Immature natural killer cell (primary cell): Measurements from ENCODE around the gene CCDC71L. TPM values are rescaled to one million over a fixed set of nuclear protein-coding genes. Genes with fewer than 3 reads are reported as not detected.

ENCODE experiments used
- DNase-seq, 3 donors: peaks; one replicate each; pipeline ENCODE4 v3.0.0; 2022; ENCODE audit warnings: mixed read lengths in 1 of 3
- H3K27ac Mint-ChIP-seq, 6 donors: one replicate each; pipeline ENCODE4 v1.8.0; 2020; ENCODE audit warnings: mixed read lengths in 6 of 6, mild to moderate bottlenecking in 5 of 6, inconsistent platforms in 4 of 6, moderate library complexity in 3 of 6
- H3K27me3 Mint-ChIP-seq, 3 donors: one replicate each; pipeline ENCODE4 v1.8.0; 2020 to 2021; ENCODE audit warnings: low read depth in 3 of 3, mild to moderate bottlenecking in 3 of 3, mixed read lengths in 3 of 3, moderate library complexity in 3 of 3, inconsistent platforms in 1 of 3
- H3K36me3 Mint-ChIP-seq, 3 donors: one replicate each; pipeline ENCODE4 v1.8.0; 2020; ENCODE audit warnings: mixed read lengths in 3 of 3, inconsistent platforms in 2 of 3, mild to moderate bottlenecking in 2 of 3
- H3K4me1 Mint-ChIP-seq, 2 donors: one replicate each; pipeline ENCODE4 v1.8.0; 2020; ENCODE audit warnings: inconsistent platforms in 2 of 2, mild to moderate bottlenecking in 2 of 2, mixed read lengths in 2 of 2, moderate library complexity in 1 of 2
- H3K4me3 Mint-ChIP-seq, 5 donors: one replicate each; pipeline ENCODE4 v1.8.0; 2020; ENCODE audit warnings: mild to moderate bottlenecking in 5 of 5, mixed read lengths in 5 of 5, inconsistent platforms in 3 of 5, moderate library complexity in 3 of 5
- H3K9me3 Mint-ChIP-seq, 6 donors: one replicate each; pipeline ENCODE4 v1.8.0; 2020; ENCODE audit warnings: mild to moderate bottlenecking in 6 of 6, mixed read lengths in 6 of 6, inconsistent platforms in 4 of 6, moderate library complexity in 3 of 6
- polyA plus RNA-seq, 3 donors: library from polyadenylated mRNA; unstranded; fragments of 300-500 nt; fragmentation: Illumina TruSeq; gene quantifications; one replicate each; pipeline ENCODE4 v1.2.3, GENCODE V29; 2021

CCDC71L gene
- polyA plus RNA-seq, 3 donors from 2014 or later = 2.0 to 5.4 (median 4.6) TPM

DNA sequence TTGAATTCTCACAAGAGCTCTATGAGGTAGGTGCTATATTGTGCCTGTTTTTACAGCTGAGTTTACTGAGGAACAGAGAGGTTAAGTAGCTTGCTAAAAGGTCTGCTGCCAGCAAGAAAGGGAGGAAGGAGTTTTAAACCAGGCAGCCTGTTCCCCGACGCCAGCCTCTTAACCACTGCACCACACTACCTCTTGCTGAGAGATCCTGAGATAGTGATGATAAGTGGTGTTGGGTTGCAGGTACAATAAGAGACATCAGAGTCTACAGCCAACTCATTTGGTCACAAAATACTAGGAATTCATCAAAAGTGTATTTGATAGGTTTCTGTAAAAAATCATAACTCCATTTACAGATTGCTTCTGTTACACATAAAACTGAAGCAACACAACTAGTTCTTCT is 8.0 kb downstream of the CCDC71L start:
- no peak for DNase-seq
- Mint-ChIP-seq H3K4me3 (no peak overlapping the region), H3K27ac (no peak overlapping the region), H3K9me3 (peaks cover 0 to 2% (median 0%) of the 10 kb centered on the region in 6 donors), H3K4me1 (peaks cover 5 to 11% of the 10 kb centered on the region in 2 donors), H3K36me3 (no peaks in the 10 kb centered on the region), H3K27me3 (peaks cover 2 to 9% (median 2%) of the 10 kb centered on the region in 3 donors)

DNA sequence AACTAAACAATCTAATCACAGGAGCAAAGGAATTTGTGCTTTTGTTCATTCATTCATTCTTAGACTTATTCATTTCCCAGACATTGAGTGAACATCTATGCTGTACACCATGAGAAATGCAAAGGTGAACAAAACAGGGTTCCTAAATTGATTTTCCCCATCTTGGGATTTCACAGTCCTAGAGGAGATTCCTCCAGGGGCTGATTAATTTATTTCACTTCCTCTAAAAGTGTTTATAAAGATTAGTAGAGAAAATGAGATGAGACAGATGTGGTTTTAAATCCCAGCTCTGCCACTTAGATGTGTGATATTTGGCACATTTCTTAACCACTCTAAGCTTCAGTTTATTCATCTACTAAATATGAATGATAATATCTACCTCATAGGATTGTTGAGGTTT is 8.9 kb downstream of the CCDC71L start:
- Mint-ChIP-seq H3K9me3 (peaks cover 0 to 2% (median 0%) of the 10 kb centered on the region in 6 donors), H3K36me3 (no peaks in the 10 kb centered on the region), H3K27me3 (peaks cover 2 to 9% (median 2%) of the 10 kb centered on the region in 3 donors), H3K4me3 (no peak overlapping the region), H3K27ac (no peak overlapping the region), H3K4me1 (peaks cover 2 to 3% of the 10 kb centered on the region in 2 donors)
- no peak for DNase-seq

DNA sequence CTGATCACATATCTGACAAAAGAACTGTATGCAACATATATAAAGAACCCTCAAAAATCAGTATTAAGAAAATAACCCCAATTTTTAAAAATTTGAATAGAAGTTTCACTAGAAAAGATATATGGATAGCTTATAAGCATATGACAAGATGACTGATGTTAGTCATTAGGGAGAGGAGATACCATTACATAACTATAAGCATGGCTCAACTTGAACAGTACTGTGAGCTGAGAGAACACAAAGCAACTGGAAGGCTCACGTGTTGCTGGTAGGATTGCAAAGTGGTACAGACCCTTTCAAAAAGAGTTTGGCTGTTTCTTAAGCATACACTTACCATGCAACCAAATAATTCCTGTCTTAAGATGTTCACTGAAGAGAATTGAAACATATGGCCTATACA is 14.7 kb downstream of the CCDC71L start:
- Mint-ChIP-seq H3K36me3 (no peaks in the 10 kb centered on the region), H3K9me3 (peaks cover 0 to 2% (median 0%) of the 10 kb centered on the region in 6 donors), H3K4me1 (no peaks in the 10 kb centered on the region), H3K27ac (no peak overlapping the region), H3K27me3 (peaks cover 0 to 3% (median 2%) of the 10 kb centered on the region in 3 donors), H3K4me3 (no peak overlapping the region)
- no peak for DNase-seq

DNA sequence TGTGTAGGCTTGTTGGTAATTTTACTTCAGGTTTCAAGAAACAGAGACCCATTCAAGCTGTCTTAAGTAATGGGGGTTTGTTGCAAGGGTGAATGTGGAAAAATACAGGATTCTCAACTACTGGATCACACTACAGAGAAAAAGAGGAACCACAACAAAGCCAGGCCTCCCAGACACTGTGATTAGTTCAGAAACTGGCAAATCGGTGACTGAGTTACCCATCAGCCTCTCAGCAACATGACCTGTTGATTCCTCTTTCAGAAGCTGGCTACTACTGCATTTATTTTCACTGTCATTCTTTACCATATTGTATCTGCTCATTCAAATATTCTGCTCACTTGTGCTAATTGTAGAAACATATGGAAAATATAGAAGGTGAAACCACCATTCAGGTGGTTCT is 16.0 kb downstream of the CCDC71L start:
- no peak for DNase-seq
- Mint-ChIP-seq H3K27ac (no peak overlapping the region), H3K4me1 (no peaks in the 10 kb centered on the region), H3K9me3 (peaks cover 0 to 2% (median 0%) of the 10 kb centered on the region in 6 donors), H3K4me3 (no peak overlapping the region), H3K36me3 (no peaks in the 10 kb centered on the region), H3K27me3 (peaks cover 0 to 3% (median 2%) of the 10 kb centered on the region in 3 donors)

DNA sequence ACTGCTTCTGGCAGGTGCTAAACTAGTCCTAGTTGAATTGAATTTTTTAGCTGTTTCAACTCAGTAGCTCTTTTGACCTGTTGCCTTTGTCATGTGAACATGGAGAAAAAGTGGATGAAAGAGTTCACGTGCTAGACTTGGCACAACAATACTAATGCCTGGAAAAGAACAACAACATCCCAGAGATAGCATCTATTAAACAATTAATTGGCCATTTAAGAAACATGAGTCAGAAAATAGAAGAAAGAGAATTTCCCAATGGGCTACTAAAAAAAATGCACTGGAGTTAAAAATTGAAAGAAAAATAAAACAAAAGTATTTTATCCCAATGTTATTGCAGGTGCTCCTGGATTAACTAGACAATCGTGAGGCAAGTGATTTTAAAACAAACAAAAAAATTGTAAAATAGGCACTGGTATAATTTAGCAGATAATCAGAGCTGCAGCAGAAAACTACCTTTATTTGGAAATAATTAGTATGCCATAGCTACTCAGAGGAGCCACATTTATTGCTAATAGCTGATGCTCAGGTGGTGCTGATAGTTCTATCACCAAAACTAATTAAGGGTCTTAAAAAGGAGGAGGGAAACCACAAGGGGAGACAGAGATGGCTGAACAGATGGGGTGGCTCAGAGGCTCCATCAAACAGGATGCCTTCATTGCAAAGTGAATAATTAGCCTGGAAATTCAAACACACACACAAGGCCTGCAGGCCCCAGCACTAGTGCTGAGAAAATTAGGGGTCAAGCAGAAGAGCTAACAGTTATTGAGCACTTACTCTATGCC is 17.6 kb downstream of the CCDC71L start:
- Mint-ChIP-seq H3K9me3 (no peaks in the 10 kb centered on the region), H3K4me3 (no peak overlapping the region), H3K36me3 (no peaks in the 10 kb centered on the region), H3K27me3 (peaks cover 2 to 7% (median 2%) of the 10 kb centered on the region in 3 donors), H3K4me1 (no peaks in the 10 kb centered on the region), H3K27ac (no peak overlapping the region)
- DNase-seq = no peak

DNA sequence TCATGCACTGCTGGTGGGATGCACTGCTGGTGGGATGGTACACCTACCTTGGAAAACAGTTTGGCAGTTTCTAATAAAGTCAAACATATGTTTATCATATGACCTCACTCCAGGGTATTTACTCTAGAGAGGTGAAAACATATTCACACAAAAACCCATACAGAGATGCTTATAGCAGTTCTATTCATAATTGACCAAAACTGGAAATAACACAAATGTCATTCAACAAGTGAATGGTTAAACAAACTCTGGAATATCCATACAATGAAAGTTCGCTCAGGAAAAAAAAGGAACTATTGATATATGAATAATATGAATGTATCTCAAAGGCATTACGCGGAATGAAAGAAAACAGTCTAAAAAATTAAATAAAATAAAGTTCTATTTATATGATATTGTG is 19.5 kb downstream of the CCDC71L start:
- Mint-ChIP-seq H3K27me3 (peaks cover 2 to 4% (median 2%) of the 10 kb centered on the region in 3 donors), H3K36me3 (no peaks in the 10 kb centered on the region), H3K4me1 (no peaks in the 10 kb centered on the region), H3K27ac (no peak overlapping the region), H3K9me3 (no peaks in the 10 kb centered on the region), H3K4me3 (no peak overlapping the region)
- no peak for DNase-seq

DNA sequence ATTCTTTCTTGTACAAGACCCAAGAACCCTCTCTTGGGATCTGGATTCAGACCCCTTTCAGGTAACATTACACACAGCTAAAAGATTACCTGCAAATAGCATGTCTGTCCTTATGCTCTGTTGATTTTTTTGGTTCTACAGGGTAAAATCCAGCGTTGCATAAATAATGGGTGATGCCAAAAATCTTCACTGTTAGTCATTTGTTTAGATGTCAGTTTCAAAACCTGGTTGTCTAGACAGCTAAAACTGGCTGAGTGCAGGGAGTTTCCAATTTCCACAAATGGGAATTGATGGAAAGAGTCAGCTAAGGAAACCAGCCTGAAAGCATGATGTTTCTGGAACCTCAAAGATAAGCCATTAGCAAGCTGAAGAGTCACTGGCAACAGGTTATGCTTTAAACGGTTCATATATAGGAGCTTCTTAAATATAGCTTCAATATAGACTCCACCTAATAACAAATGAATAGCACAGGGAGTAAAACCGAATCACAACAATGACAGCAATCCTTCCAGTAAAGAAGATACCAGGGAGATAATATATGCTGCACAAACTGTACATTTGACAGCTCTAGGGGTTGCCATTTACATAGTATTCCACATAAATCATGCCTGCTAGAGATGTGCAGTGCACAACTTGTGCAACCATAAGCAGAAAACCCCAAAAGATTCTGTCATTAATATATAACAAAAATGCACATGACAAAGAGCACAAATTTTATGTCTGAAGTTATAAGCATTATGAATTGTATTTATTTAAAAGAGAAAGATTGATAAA is 20.4 kb downstream of the CCDC71L start:
- Mint-ChIP-seq H3K9me3 (no peaks in the 10 kb centered on the region), H3K27ac (no peak overlapping the region), H3K4me1 (no peaks in the 10 kb centered on the region), H3K36me3 (no peaks in the 10 kb centered on the region), H3K27me3 (peaks cover 2 to 4% (median 2%) of the 10 kb centered on the region in 3 donors), H3K4me3 (no peak overlapping the region)
- DNase-seq = no peak

DNA sequence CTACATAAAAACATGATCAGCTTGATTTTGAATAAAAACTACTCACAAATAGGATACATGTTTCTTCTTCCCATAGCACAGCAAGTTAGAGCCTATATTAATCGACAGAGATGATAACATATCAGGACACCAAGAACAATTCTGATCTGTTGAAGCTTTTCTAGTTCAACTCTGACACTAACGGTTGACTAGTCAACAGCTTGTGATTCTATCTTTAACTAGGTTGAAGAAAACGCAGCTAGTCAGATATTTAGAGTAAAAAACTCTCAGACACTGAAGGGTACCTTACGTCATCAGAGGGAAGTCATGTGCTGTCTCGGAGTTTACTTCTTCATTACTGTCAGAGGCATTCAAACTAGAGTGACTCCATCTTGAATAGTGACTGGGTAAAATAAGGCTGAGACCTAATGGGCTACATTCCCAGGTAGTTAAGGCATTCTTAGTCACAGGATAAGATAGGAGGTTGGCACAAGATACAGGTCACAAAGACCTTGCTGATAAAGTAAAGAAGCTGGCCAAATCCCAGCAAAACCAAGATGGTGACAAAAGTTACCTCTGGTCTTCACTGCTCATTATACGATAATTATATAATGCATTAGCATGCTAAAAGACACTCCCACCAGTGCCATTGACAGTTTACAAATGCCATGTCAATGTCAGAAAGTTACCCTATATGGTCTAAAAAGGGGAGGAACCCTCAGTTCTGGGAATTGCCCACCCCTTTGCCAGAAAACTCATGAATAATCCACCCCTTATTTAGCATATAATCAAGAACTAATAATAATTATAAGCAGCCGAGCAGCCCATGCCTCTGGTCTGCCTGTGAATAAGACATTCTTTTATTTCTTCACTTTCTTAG is 21.3 kb downstream of the CCDC71L start:
- Mint-ChIP-seq H3K36me3 (no peaks in the 10 kb centered on the region), H3K27me3 (peaks cover 4 to 8% (median 5%) of the 10 kb centered on the region in 3 donors), H3K27ac (no peak overlapping the region), H3K4me1 (no peaks in the 10 kb centered on the region), H3K4me3 (no peak overlapping the region), H3K9me3 (no peaks in the 10 kb centered on the region)
- no peak for DNase-seq

DNA sequence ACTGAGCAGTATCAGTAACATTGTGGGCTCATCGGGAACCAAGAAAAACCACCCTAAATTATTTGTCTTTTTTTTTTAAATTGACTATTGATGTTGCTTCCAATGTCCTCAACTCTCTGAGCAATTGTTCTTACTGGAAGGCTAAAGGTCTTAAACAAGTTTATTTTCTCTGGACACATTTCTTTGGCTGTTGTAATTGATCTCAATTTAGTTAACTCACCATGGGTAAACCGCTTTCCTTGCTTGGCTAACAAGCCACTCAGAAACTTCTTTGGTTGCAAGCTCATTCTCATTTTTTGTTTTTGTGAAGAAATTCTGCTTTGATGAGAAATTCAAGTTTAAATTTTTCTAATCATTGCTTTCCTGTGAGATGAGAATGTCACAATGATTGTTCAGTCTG is 25.5 kb downstream of the CCDC71L start:
- H3K36me3 Mint-ChIP-seq = no peaks in the 10 kb centered on the region

DNA sequence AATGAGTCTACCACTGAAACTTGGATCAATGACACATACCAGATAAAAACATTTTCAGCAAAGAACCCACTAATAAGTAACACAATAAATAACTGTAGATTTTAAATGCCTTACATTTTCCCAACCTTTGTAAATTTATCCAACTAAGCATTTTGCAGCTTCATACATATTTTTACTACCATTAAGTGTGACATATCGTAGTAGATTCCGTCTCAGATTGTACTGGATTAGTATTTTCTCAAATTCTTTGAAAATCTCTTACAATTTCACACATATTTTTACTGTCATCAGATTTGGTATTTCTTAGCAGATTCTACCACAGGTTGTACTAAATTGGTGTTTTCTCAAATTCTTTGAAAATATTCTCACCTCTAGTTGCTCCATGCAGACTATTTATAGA is 26.0 kb downstream of the CCDC71L start:
- DNase-seq = no peak
- Mint-ChIP-seq H3K27ac (no peak overlapping the region), H3K4me3 (no peak overlapping the region), H3K36me3 (no peaks in the 10 kb centered on the region), H3K27me3 (peaks cover 5 to 8% (median 6%) of the 10 kb centered on the region in 3 donors), H3K4me1 (no peaks in the 10 kb centered on the region), H3K9me3 (no peaks in the 10 kb centered on the region)

More for the DNA sequence above, 25.5 kb downstream of the CCDC71L start:
- no peaks in the 10 kb centered on the region for H3K4me1 Mint-ChIP-seq
- peaks cover 4 to 8% (median 5%) of the 10 kb centered on the region in 3 donors for H3K27me3 Mint-ChIP-seq
- no peak for DNase-seq
- no peaks in the 10 kb centered on the region for H3K9me3 Mint-ChIP-seq
- H3K27ac Mint-ChIP-seq = no peak overlapping the region
- no peak overlapping the region for H3K4me3 Mint-ChIP-seq

DNA sequence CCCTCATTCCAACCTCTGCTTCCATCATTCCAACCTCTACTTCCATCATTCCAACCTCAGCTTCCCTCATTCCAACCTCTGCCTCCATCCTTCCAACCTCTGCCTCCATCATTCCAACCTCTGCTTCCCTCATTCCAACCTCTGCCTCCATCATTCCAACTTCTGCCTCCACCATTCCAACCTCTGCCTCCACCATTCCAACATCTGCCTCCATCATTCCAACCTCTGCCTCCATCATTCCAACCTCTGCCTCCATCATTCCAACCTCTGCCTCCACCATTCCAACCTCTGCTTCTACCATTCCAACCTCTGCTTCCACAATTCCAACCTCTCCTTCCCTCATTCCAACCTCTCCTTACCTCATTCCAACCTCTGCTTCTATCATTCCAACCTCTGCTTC is 30.3 kb downstream of the CCDC71L start:
- no peak overlapping the region for H3K4me3 Mint-ChIP-seq
- no peak overlapping the region for H3K27ac Mint-ChIP-seq
- no peak for DNase-seq
- peaks cover 3 to 10% (median 6%) of the 10 kb centered on the region in 3 donors for H3K27me3 Mint-ChIP-seq
- H3K4me1 Mint-ChIP-seq = peaks cover 0 to 3% of the 10 kb centered on the region in 2 donors
- no peaks in the 10 kb centered on the region for H3K9me3 Mint-ChIP-seq
- H3K36me3 Mint-ChIP-seq = no peaks in the 10 kb centered on the region

DNA sequence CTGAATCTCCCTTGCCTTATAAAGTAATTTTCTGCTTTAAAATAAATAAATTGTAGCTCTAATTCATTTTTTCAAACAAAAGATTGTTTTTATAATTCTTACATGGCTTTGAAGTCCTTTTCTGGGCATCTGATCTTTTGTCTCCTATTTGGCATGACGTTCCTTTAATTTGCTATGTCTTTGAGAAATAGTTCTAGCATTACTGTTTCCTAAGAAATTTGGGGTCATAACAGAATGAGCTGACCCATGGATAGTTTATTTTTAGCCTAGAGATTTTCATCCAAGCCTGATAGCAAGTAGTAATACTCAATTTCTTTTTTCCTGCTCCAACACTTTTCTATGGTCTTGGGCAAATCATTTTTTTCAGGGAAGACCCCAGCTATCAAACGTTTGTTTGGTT is 31.4 kb downstream of the CCDC71L start:
- no peaks in the 10 kb centered on the region for H3K36me3 Mint-ChIP-seq
- peaks cover 0 to 10% (median 0%) of the 10 kb centered on the region in 3 donors for H3K27me3 Mint-ChIP-seq
- no peak for DNase-seq
- H3K4me1 Mint-ChIP-seq = peaks cover 0 to 3% of the 10 kb centered on the region in 2 donors
- H3K27ac Mint-ChIP-seq = no peak overlapping the region
- no peaks in the 10 kb centered on the region for H3K9me3 Mint-ChIP-seq
- no peak overlapping the region for H3K4me3 Mint-ChIP-seq

DNA sequence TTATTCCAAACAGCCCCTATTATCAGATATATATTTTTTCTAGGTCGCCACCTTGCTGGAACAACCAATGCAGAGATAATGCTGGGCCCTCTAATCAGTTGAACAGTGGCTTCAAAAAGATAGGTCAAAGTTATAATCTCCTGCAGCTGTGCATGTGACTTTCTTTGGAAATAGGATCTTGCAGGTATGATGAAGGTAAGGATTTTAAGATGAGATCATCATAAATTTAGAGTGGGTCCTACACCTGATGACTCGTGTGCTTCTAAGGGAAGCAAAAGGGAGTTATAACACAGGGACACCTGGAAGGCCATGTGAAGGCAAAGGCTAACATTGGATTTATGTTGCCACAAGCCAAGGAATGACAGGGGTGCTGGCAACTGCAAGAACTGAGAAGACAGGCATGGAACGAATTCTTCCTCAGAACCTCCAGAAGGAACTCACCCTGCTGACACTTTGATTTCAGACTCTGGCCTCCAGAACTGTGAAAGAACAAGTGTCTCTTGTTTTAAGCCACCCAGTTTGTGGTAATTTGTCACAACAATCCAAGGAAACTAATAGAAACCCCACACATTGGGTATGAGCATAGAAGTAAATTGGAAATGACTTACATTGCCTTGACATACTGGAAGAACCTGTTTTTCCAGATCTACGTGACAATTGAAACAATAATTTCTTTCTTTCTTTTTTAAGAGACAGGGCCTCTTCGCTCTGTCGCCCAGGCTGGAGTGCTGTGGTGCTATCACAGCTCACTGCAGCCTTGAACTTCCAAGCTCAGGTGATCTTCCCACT is 34.4 kb downstream of the CCDC71L start:
- no peaks in the 10 kb centered on the region for H3K36me3 Mint-ChIP-seq
- H3K9me3 Mint-ChIP-seq = peaks cover 0 to 3% (median 0%) of the 10 kb centered on the region in 6 donors
- H3K27me3 Mint-ChIP-seq = peaks cover 0 to 16% (median 2%) of the 10 kb centered on the region in 3 donors
- H3K4me3 Mint-ChIP-seq = no peak overlapping the region
- H3K4me1 Mint-ChIP-seq = peaks cover 0 to 3% of the 10 kb centered on the region in 2 donors
- no peak overlapping the region for H3K27ac Mint-ChIP-seq
- no peak for DNase-seq
